MCF 10A (cell line): ENCODE results near the gene PSMD5. TPM values are rescaled to one million over a fixed set of nuclear protein-coding genes. Genes with fewer than 3 reads are reported as not detected.

ENCODE experiments used
- BruUV-seq: library from RNA; stranded (reverse); fragments of 400-500 nt; replicated peaks from 2 replicates; lab custom pipeline; 2021; lab: Mats Ljungman, UMichigan
- CTCF ChIA-PET: fragments of 300-600 bp; sonication (Branson Sonifier 250); formaldehyde crosslinking; extraction: SDS; loops from one replicate; lab custom pipeline; 2021; ENCODE audit warnings: antibody characterized with exemption, inconsistent platforms; lab: Yijun Ruan, JAX
- POLR2A ChIA-PET: fragments of 300-600, 350-650 bp; sonication (Branson Sonifier 250); formaldehyde crosslinking; extraction: SDS; loops from one replicate; lab custom pipeline; 2020; ENCODE audit warnings: antibody characterized with exemption, inconsistent platforms; lab: Yijun Ruan, JAX
- DNase-seq: peaks from one replicate; pipeline ENCODE4 v3.0.0-alpha.2; 2018; ENCODE audit not compliant: unreplicated experiment
- H3K27ac Mint-ChIP-seq: one replicate; pipeline ENCODE4 v1.8.0; 2022; ENCODE audit warnings: mild to moderate bottlenecking, low read depth, mixed read lengths; ENCODE audit not compliant: unreplicated experiment
- H3K27me3 Mint-ChIP-seq: one replicate; pipeline ENCODE4 v1.8.0; 2022; ENCODE audit warnings: mixed read lengths; ENCODE audit not compliant: insufficient read depth, unreplicated experiment
- H3K36me3 Mint-ChIP-seq: one replicate; pipeline ENCODE4 v1.8.0; 2022; ENCODE audit warnings: mild to moderate bottlenecking, moderate library complexity, mixed read lengths; ENCODE audit not compliant: insufficient read depth, unreplicated experiment
- H3K4me1 Mint-ChIP-seq: one replicate; pipeline ENCODE4 v1.8.0; 2022; ENCODE audit warnings: mixed read lengths; ENCODE audit not compliant: insufficient read depth, unreplicated experiment
- H3K4me3 Mint-ChIP-seq: one replicate; pipeline ENCODE4 v1.8.0; 2022; ENCODE audit warnings: mild to moderate bottlenecking, moderate library complexity, mixed read lengths; ENCODE audit not compliant: unreplicated experiment
- H3K9me3 Mint-ChIP-seq: one replicate; pipeline ENCODE4 v1.8.0; 2022; ENCODE audit warnings: mixed read lengths; ENCODE audit not compliant: unreplicated experiment
- CTCF ChIP-seq: fragments of 200-600 bp; IDR thresholded peaks from one replicate; pipeline ENCODE4 v1.8.0; 2022; ENCODE audit warnings: antibody characterized with exemption, mild to moderate bottlenecking; ENCODE audit not compliant: unreplicated experiment
- intact Hi-C: fragments of 100-400 bp; cut with micrococcal nuclease; formaldehyde crosslinking; loops from 2 replicates; pipeline ENCODE4 v1.14.1; 2022
- total RNA-seq: library from RNA; stranded (reverse); gene quantifications from 2 replicates; pipeline ENCODE4 v1.2.3, GENCODE V29; 2022

Gene PSMD5
- total RNA-seq, 1 experiment from 2014 or later: 71.0 TPM

GRCh38 chr9:120846906-120847305 is 4.2 kb upstream of the PSMD5 start:
- CTCF ChIA-PET: interaction anchor here (0.6 to 0.7 kb wide), 2 partner anchors 17 to 234 kb away, joined by 3 read pairs; no protein-coding TSS in a partner anchor
- no peak for DNase-seq
- H3K9me3 Mint-ChIP-seq: no peaks in the 10 kb centered on the region
- H3K27ac Mint-ChIP-seq: no peak overlapping the region
- intact Hi-C loops: no loop called here
- H3K27me3 Mint-ChIP-seq: no peaks in the 10 kb centered on the region
- POLR2A ChIA-PET: interaction anchor here (1.0 kb wide), 1 partner anchor 11 kb away, joined by 3 read pairs; no protein-coding TSS in a partner anchor
- H3K4me3 Mint-ChIP-seq: no peak overlapping the region
- no peak for TF ChIP-seq CTCF
- H3K4me1 Mint-ChIP-seq: peaks cover 11% of the 10 kb centered on the region
- peaks cover 59% of the 10 kb centered on the region for H3K36me3 Mint-ChIP-seq
- BruUV-seq: no TSS peak

GRCh38 chr9:120846251-120846889 is 3.6 kb upstream of the PSMD5 start:
- Mint-ChIP-seq H3K36me3 (peaks cover 64% of the 10 kb centered on the region), H3K4me3 (no peak overlapping the region), H3K9me3 (no peaks in the 10 kb centered on the region), H3K27me3 (no peaks in the 10 kb centered on the region), H3K4me1 (peaks cover 16% of the 10 kb centered on the region), H3K27ac (no peak overlapping the region)
- ChIA-PET CTCF (interaction anchor here (0.6 to 0.7 kb wide), 2 partner anchors 18 to 234 kb away, joined by 3 read pairs; no protein-coding TSS in a partner anchor), POLR2A (interaction anchor here (1.0 kb wide), 1 partner anchor 12 kb away, joined by 3 read pairs; no protein-coding TSS in a partner anchor)
- TF ChIP-seq CTCF: no peak
- intact Hi-C loops: no loop called here
- no peak for DNase-seq
- no TSS peak for BruUV-seq

GRCh38 chr9:120845255-120845654 is 2.5 kb upstream of the PSMD5 start:
- H3K9me3 Mint-ChIP-seq: no peaks in the 10 kb centered on the region
- intact Hi-C loops: no loop called here
- CTCF ChIA-PET: interaction anchor here (0.7 to 0.8 kb wide), 2 partner anchors 226 to 235 kb away, joined by 3 to 4 read pairs; no protein-coding TSS in a partner anchor

More at GRCh38 chr9:120845255-120845654, 2.5 kb upstream of the PSMD5 start:
- no TSS peak for BruUV-seq
- TF ChIP-seq CTCF: no peak
- H3K27me3 Mint-ChIP-seq: no peaks in the 10 kb centered on the region
- H3K4me1 Mint-ChIP-seq: peaks cover 16% of the 10 kb centered on the region
- H3K36me3 Mint-ChIP-seq: peaks cover 64% of the 10 kb centered on the region
- POLR2A ChIA-PET: interaction anchor here (0.7 to 3.5 kb wide), 4 partner anchors 23 to 92 kb away, joined by 3 to 45 read pairs (median 16); partner anchors contain the start of gene FBXW2
- peak overlapping the region; percentile 99 for H3K27ac Mint-ChIP-seq
- DNase-seq: no peak
- no peak overlapping the region for H3K4me3 Mint-ChIP-seq
